ENCODE measurements around the gene ISOC2.

Gene ISOC2

GRCh38 chr19:55495646-55496349, 34.4 kb upstream of the ISOC2 start:
- H3K4me1 Mint-ChIP-seq, result peaks cover 32% of the 10 kb centered on the region
- H3K9me3 Mint-ChIP-seq, result no peaks in the 10 kb centered on the region
- H3K27me3 Mint-ChIP-seq (ENCODE audit: low read depth), result no peaks in the 10 kb centered on the region
- peak overlapping the region in 1 of 3 experiments; percentile 48 for H3K4me3 Mint-ChIP-seq
- no peak for TF ChIP-seq CTCF (IDR thresholded peaks at IDR 0.05; ENCODE audit: unreplicated experiment in 3 of 3)
- H3K36me3 Mint-ChIP-seq (ENCODE audit: low read depth), result peaks cover 4% of the 10 kb centered on the region
- peak overlapping the region in 2 of 3 experiments; percentile 17 to 29 for H3K27ac Mint-ChIP-seq

- no peaks in the 10 kb centered on the region for H3K27me3 Mint-ChIP-seq (ENCODE audit: low read depth)
- peak overlapping the region; percentile 71 to 90 (median 90) for H3K27ac Mint-ChIP-seq
- H3K4me3 Mint-ChIP-seq, result peak overlapping the region; percentile 64 to 81 (median 80)
- no peak for TF ChIP-seq CTCF (IDR thresholded peaks at IDR 0.05; ENCODE audit: unreplicated experiment in 3 of 3)
- H3K9me3 Mint-ChIP-seq, result no peaks in the 10 kb centered on the region
- peaks cover 32% of the 10 kb centered on the region for H3K4me1 Mint-ChIP-seq
- H3K36me3 Mint-ChIP-seq (ENCODE audit: low read depth), result peaks cover under 1% of the 10 kb centered on the region
These were observed 32.8 kb upstream of the ISOC2 start for GRCh38 chr19:55494172-55494761.

GRCh38 chr19:55493645-55494171, 32.3 kb upstream of the ISOC2 start:
- Mint-ChIP-seq H3K4me3 (peak overlapping the region in 2 of 3 experiments; percentile 80 to 81), H3K4me1 (peaks cover 32% of the 10 kb centered on the region), H3K9me3 (no peaks in the 10 kb centered on the region), H3K36me3 (ENCODE audit: low read depth) (no peaks in the 10 kb centered on the region), H3K27ac (peak overlapping the region in 2 of 3 experiments; percentile 73 to 90), H3K27me3 (ENCODE audit: low read depth) (no peaks in the 10 kb centered on the region)
- no peak for TF ChIP-seq CTCF (IDR thresholded peaks at IDR 0.05; ENCODE audit: unreplicated experiment in 3 of 3)

- no peaks in the 10 kb centered on the region for H3K9me3 Mint-ChIP-seq
- peaks cover 32% of the 10 kb centered on the region for H3K4me1 Mint-ChIP-seq
- peak overlapping the region; percentile 73 to 88 (median 82) for H3K27ac Mint-ChIP-seq
- no peak for TF ChIP-seq CTCF (IDR thresholded peaks at IDR 0.05; ENCODE audit: unreplicated experiment in 3 of 3)
- H3K27me3 Mint-ChIP-seq (ENCODE audit: low read depth), result no peaks in the 10 kb centered on the region
- H3K4me3 Mint-ChIP-seq, result peak overlapping the region; percentile 39 to 77 (median 68)
- H3K36me3 Mint-ChIP-seq (ENCODE audit: low read depth), result no peaks in the 10 kb centered on the region
These were observed 31.7 kb upstream of the ISOC2 start for GRCh38 chr19:55493052-55493644.

DNA sequence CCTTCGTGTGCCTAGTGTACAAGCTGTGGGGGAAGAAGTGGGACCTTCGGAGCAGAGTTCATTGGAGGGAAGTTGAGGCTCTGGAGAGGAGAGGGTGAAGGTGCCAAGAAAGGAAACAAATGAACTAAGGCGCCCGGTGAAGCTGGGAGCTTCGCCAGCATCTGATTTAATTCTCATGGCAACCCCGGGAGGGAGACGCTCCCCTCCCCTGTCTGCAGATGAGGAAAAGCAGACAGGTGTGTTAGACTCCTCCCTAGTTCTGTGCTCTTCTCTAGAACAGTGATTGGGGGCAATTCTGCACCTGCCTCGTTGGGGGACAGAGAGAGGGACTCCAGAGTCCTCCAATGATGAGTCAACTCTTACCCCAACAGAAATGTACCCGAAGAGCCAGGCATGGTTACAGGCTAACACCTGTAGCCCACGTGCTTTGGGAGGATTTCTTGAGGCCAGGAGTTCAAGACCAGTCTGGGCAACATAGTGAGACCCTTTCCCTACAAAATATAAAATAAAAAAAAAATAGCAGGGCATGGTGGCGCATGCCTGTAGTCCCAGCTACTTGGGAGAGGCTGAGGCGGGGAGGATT, 31.0 kb upstream of the ISOC2 start:
- peak overlapping the region in 1 of 3 experiments; percentile 11 for H3K4me3 Mint-ChIP-seq
- H3K4me1 Mint-ChIP-seq, result peaks cover 36% of the 10 kb centered on the region
- peak overlapping the region; percentile 46 to 82 (median 79) for H3K27ac Mint-ChIP-seq
- H3K27me3 Mint-ChIP-seq (ENCODE audit: low read depth), result no peaks in the 10 kb centered on the region
- H3K9me3 Mint-ChIP-seq, result no peaks in the 10 kb centered on the region
- TF ChIP-seq CTCF (IDR thresholded peaks at IDR 0.05; ENCODE audit: unreplicated experiment in 3 of 3), result no peak
- H3K36me3 Mint-ChIP-seq (ENCODE audit: low read depth), result no peaks in the 10 kb centered on the region

Measured in nephron (organoid).